PC-3 (cell line): Measurements from ENCODE around the gene CAMK2B. TPM values are rescaled to one million over a fixed set of nuclear protein-coding genes. Genes with fewer than 3 reads are reported as not detected.

ENCODE experiments used
- ATAC-seq: fragments of 200-7000 bp; cut with Tn5 transposase; 2 replicates; pipeline ENCODE4 v1.9.1; 2020; ENCODE audit warnings: mild to moderate bottlenecking, moderate library complexity
- BruUV-seq: library from RNA; stranded (reverse); fragments of 400-500 nt; replicated peaks from 2 replicates; lab custom pipeline; 2021; lab: Mats Ljungman, UMichigan
- CTCF ChIA-PET: fragments of 300-600 bp; sonication (Branson Sonifier 250); formaldehyde crosslinking; loops from one replicate; lab custom pipeline; 2022; ENCODE audit warnings: antibody characterized with exemption; lab: Charles Lee
- POLR2A ChIA-PET: fragments of 300-600 bp; sonication (Branson Sonifier 250); formaldehyde crosslinking; loops from one replicate; lab custom pipeline; 2022; ENCODE audit warnings: antibody characterized with exemption; ENCODE audit not compliant: unreplicated experiment; lab: Charles Lee
- DNase-seq: peaks from one replicate; pipeline ENCODE4 v3.0.0-alpha.2; 2015
- H2AFZ ChIP-seq: fragments of 300-600 bp; sonication (generic); 2 replicates; pipeline ENCODE4 v1.6.0; 2016; ENCODE audit warnings: antibody characterized with exemption, low read length
- H3F3A ChIP-seq: fragments of 300-600 bp; sonication (generic); one replicate; pipeline ENCODE4 v1.6.0; 2017; ENCODE audit warnings: antibody characterized with exemption, low read length, control low read depth, mild to moderate bottlenecking; ENCODE audit not compliant: unreplicated experiment
- H3K27ac ChIP-seq: fragments of 300-600 bp; sonication (generic); 2 replicates; pipeline ENCODE4 v1.5.1; 2016; ENCODE audit warnings: mild to moderate bottlenecking, low read length
- H3K27me3 ChIP-seq: fragments of 300-600 bp; sonication (generic); 2 replicates; pipeline ENCODE4 v1.6.1; 2016; ENCODE audit warnings: low read length, mixed read lengths
- H3K36me3 ChIP-seq: fragments of 300-600 bp; sonication (generic); 2 replicates; pipeline ENCODE4 v1.6.1; 2016; ENCODE audit warnings: low read depth, mixed run types, low read length, mixed read lengths
- H3K4me1 ChIP-seq: fragments of 300-600 bp; sonication (generic); 2 replicates; pipeline ENCODE4 v1.5.1; 2016; ENCODE audit warnings: low read length; ENCODE audit not compliant: insufficient read depth
- H3K4me2 ChIP-seq: fragments of 300-600 bp; sonication (generic); 2 replicates; pipeline ENCODE4 v1.6.0; 2016; ENCODE audit warnings: low read length
- H3K4me3 ChIP-seq: fragments of 300-600 bp; sonication (generic); 2 replicates; pipeline ENCODE4 v1.5.1; 2016; ENCODE audit warnings: mild to moderate bottlenecking, low read length, mixed read lengths
- H3K79me2 ChIP-seq: fragments of 300-600 bp; sonication (generic); 2 replicates; pipeline ENCODE4 v1.6.1; 2017; ENCODE audit warnings: low read length, mixed read lengths
- H3K9ac ChIP-seq: fragments of 300-600 bp; sonication (generic); 2 replicates; pipeline ENCODE4 v1.6.0; 2016; ENCODE audit warnings: mild to moderate bottlenecking, low read length
- H3K9me2 ChIP-seq: fragments of 300-600 bp; sonication (generic); replicated peaks from 2 replicates; pipeline ENCODE4 v1.6.1; 2016; ENCODE audit warnings: mixed run types, low read length, mixed read lengths
- H3K9me3 ChIP-seq: fragments of 300-600 bp; sonication (generic); 2 replicates; pipeline ENCODE4 v1.6.1; 2016; ENCODE audit warnings: low read length, mixed read lengths
- H4K20me1 ChIP-seq: fragments of 300-600 bp; sonication (generic); 2 replicates; pipeline ENCODE4 v1.6.1; 2016; ENCODE audit warnings: low read length, mixed read lengths
- EZH2 ChIP-seq: fragments of 300-600 bp; sonication (generic); IDR thresholded peaks from one replicate; pipeline ENCODE4 v1.6.1; 2017; ENCODE audit warnings: antibody characterized with exemption, mild to moderate bottlenecking, low read length; ENCODE audit not compliant: unreplicated experiment
- EZH2phosphoT487 ChIP-seq: fragments of 300-600 bp; sonication (generic); IDR thresholded peaks from 2 replicates; pipeline ENCODE4 v1.6.1; 2018; ENCODE audit warnings: mild to moderate bottlenecking, antibody characterized with exemption, low read length, borderline replicate concordance
- intact Hi-C: fragments of 100-400 bp; cut with micrococcal nuclease; formaldehyde crosslinking; loops from 2 replicates; pipeline ENCODE4 v1.9.0; 2023
- total RNA-seq: library from RNA; depleted of rRNA; stranded (reverse); fragments of >200 nt; gene quantifications from 2 replicates; pipeline ENCODE4 v1.2.3, GENCODE V29; 2014
- TF ChIP-seq, protein P1 (sequence below): fragments of 300-600 bp; sonication (generic); conservative IDR thresholded peaks from 2 replicates; pipeline ENCODE4 v1.5.1; 2017; ENCODE audit warnings: antibody characterized with exemption, low read depth, mild to moderate bottlenecking, low read length

Gene CAMK2B
- total RNA-seq, 1 experiment from 2014 or later, result 1.2 TPM

DNA sequence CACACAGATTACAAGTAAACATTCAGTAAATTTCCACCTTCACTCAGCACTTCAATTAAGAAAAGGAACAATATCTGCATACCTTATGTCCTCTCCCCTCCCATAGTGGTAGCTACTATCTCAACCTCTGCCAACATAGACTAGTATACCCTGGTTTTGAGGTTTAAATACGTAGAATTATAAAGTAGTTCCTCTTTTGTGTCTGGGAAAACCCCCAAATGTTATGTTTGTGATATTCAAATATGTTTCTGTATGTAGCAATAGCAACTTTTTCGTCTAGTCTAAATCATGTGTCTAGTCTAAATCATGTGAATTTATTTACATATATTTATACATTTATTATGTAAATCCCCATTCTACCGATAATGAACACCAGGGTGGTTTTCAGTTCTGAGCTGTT, 13.2 kb upstream of the CAMK2B start:
- Histone ChIP-seq H2AFZ (no peak overlapping the region), H3K9me3 (no peaks in the 10 kb centered on the region), H3K79me2 (no peaks in the 10 kb centered on the region), H3K9ac (no peak overlapping the region), H3K4me2 (no peak overlapping the region), H3K27me3 (no peaks in the 10 kb centered on the region), H3F3A (no peaks in the 10 kb centered on the region), H3K9me2 (no peaks in the 10 kb centered on the region), H3K4me1 (no peaks in the 10 kb centered on the region), H3K4me3 (no peak overlapping the region), H3K36me3 (no peaks in the 10 kb centered on the region), H4K20me1 (no peaks in the 10 kb centered on the region), H3K27ac (no peak overlapping the region)
- intact Hi-C loops, result no loop called here
- ChIA-PET POLR2A (no interaction called here), CTCF (no interaction called here)
- TF ChIP-seq EZH2phosphoT487 (no peak), EZH2 (no peak)
- BruUV-seq, result no TSS peak
- DNase-seq (no peak), ATAC-seq (no peak)

DNA sequence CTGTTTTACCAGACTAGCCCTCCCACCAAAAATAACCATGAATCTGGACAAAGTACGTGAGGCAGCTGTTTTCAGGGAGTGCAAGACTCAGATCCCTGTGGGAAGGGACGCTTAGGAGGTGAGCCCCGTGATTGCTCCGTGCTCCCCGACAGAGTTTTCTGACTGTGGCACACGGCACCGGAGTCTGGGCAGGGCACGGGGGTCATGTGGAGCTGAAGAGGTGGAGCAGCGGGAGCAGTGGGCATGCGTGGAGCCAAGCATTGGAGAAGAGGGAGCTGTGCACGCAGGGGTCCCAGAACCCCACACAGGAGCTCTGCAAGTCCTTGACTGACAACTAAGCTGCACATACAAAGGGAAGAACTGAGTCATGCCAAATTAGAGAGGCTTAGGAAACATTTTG, 11.1 kb upstream of the CAMK2B start:
- Histone ChIP-seq H3K27ac (no peak overlapping the region), H3K4me1 (no peaks in the 10 kb centered on the region), H3K4me3 (no peak overlapping the region), H3K4me2 (no peak overlapping the region), H3K9me3 (no peaks in the 10 kb centered on the region), H3K9me2 (no peaks in the 10 kb centered on the region), H4K20me1 (no peaks in the 10 kb centered on the region), H2AFZ (no peak overlapping the region), H3K27me3 (no peaks in the 10 kb centered on the region), H3K36me3 (no peaks in the 10 kb centered on the region), H3K9ac (no peak overlapping the region), H3F3A (no peaks in the 10 kb centered on the region), H3K79me2 (no peaks in the 10 kb centered on the region)
- ATAC-seq (no peak), DNase-seq (no peak)
- intact Hi-C loops, result no loop called here
- TF ChIP-seq EZH2 (no peak), EZH2phosphoT487 (no peak)
- TF ChIP-seq, protein P1, sequence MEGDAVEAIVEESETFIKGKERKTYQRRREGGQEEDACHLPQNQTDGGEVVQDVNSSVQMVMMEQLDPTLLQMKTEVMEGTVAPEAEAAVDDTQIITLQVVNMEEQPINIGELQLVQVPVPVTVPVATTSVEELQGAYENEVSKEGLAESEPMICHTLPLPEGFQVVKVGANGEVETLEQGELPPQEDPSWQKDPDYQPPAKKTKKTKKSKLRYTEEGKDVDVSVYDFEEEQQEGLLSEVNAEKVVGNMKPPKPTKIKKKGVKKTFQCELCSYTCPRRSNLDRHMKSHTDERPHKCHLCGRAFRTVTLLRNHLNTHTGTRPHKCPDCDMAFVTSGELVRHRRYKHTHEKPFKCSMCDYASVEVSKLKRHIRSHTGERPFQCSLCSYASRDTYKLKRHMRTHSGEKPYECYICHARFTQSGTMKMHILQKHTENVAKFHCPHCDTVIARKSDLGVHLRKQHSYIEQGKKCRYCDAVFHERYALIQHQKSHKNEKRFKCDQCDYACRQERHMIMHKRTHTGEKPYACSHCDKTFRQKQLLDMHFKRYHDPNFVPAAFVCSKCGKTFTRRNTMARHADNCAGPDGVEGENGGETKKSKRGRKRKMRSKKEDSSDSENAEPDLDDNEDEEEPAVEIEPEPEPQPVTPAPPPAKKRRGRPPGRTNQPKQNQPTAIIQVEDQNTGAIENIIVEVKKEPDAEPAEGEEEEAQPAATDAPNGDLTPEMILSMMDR, result no peak
- CTCF ChIA-PET, result no interaction called here
- POLR2A ChIA-PET, result no interaction called here
- no TSS peak for BruUV-seq

DNA sequence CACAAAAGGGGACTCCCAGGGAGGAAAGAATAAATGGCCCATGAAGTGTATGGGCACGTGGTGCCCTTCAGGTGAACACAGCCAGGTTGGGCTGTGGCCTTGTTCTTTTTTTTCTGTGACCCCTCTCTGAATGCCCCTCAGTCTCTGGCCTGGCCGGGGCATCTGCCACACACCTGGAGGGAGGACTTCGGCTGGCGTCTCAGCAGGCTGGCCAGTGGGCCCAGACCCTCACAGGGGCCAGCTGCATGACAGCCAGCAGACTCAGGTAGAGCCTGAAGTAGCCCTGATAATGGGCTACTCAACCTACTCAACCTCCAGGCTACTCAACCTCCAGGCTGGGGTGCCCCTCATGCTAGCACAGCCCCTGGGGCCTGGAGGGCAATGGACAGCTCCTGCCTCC, 9.8 kb upstream of the CAMK2B start:
- no peaks in the 10 kb centered on the region for H3K27me3 ChIP-seq
- no peak overlapping the region for H2AFZ ChIP-seq
- intact Hi-C loops, result no loop called here
- CTCF ChIA-PET, result no interaction called here
- no peaks in the 10 kb centered on the region for H3K4me1 ChIP-seq
- no peaks in the 10 kb centered on the region for H3K79me2 ChIP-seq
- no peaks in the 10 kb centered on the region for H3F3A ChIP-seq
- no peak overlapping the region for H3K27ac ChIP-seq
- H3K4me2 ChIP-seq, result no peak overlapping the region
- POLR2A ChIA-PET, result no interaction called here
- H3K4me3 ChIP-seq, result no peak overlapping the region
- DNase-seq (no peak), ATAC-seq (no peak)
- TF ChIP-seq EZH2phosphoT487, result no peak
- TF ChIP-seq, protein P1, result no peak
- TF ChIP-seq EZH2, result no peak
- H4K20me1 ChIP-seq, result no peaks in the 10 kb centered on the region
- no TSS peak for BruUV-seq
- no peaks in the 10 kb centered on the region for H3K9me2 ChIP-seq
- H3K36me3 ChIP-seq, result no peaks in the 10 kb centered on the region
- no peaks in the 10 kb centered on the region for H3K9me3 ChIP-seq
- no peak overlapping the region for H3K9ac ChIP-seq
